Stimulated activated CD8-positive, alpha-beta memory T cell treated with anti-CD3 and anti-CD28 coated beads, Interleukin-12 subunit alpha, Interleukin-12 subunit beta, amount 100 ng/mL, for 4 hours (primary cell): ENCODE results near the gene LTBP1.
A peak's percentile ranks its signal among the peaks of the same experiment; 100 is the strongest.
"Not testable (repeated sequence)": the region's sequence is repeated elsewhere in the genome, so short reads cannot be mapped to it uniquely, and the experiment has no call there.

Experiments used
- DNase-seq: peaks from one replicate; pipeline ENCODE4 v3.0.0-alpha.2; 2020; ENCODE audit warnings: low read depth

LTBP1 gene, protein sequence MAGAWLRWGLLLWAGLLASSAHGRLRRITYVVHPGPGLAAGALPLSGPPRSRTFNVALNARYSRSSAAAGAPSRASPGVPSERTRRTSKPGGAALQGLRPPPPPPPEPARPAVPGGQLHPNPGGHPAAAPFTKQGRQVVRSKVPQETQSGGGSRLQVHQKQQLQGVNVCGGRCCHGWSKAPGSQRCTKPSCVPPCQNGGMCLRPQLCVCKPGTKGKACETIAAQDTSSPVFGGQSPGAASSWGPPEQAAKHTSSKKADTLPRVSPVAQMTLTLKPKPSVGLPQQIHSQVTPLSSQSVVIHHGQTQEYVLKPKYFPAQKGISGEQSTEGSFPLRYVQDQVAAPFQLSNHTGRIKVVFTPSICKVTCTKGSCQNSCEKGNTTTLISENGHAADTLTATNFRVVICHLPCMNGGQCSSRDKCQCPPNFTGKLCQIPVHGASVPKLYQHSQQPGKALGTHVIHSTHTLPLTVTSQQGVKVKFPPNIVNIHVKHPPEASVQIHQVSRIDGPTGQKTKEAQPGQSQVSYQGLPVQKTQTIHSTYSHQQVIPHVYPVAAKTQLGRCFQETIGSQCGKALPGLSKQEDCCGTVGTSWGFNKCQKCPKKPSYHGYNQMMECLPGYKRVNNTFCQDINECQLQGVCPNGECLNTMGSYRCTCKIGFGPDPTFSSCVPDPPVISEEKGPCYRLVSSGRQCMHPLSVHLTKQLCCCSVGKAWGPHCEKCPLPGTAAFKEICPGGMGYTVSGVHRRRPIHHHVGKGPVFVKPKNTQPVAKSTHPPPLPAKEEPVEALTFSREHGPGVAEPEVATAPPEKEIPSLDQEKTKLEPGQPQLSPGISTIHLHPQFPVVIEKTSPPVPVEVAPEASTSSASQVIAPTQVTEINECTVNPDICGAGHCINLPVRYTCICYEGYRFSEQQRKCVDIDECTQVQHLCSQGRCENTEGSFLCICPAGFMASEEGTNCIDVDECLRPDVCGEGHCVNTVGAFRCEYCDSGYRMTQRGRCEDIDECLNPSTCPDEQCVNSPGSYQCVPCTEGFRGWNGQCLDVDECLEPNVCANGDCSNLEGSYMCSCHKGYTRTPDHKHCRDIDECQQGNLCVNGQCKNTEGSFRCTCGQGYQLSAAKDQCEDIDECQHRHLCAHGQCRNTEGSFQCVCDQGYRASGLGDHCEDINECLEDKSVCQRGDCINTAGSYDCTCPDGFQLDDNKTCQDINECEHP (N-terminal part only)

GRCh38 chr2:32946314-32947075 is at the start of gene LTBP1:
Gene LTBP1 (plus strand): TSS chr2:32946953. CDS start chr2:32947325, 372 bp downstream.
- peak; percentile 5 for DNase-seq

DNA sequence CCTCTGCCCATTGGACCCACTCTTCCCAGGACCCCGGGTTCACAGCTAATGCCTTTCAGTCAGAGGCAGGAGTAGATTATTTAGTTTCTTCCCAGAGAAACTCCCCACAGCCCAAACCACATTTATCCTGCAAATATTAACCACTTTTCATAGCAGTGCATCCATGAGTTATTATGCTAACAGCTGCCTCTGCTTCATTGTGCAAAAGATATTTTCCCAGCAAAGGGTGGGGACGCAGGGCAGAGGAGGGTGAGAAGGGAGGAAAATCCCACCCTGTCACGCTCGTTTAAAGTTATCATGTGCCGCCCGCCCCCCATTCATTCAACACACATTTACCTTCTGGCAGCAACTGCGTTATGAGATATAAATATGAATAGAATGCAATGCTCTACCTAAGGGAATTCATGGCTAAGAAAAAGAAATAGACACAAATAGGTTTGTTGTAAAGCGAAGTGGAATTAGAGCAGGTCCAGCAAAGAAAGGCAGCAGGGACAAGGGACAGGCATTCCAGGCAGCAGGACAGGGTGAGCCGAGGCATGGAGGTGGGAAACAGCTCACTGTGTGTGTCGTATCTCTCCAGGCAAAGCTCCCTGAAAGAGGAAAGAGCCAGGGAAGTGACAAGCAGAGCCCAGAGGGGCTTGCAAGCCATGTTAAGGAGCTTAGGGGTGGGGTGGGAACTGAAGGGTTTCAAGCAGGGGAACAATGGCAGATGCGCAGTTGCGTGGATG is 46.3 kb upstream of the LTBP1 start:
- no peak for DNase-seq

DNA sequence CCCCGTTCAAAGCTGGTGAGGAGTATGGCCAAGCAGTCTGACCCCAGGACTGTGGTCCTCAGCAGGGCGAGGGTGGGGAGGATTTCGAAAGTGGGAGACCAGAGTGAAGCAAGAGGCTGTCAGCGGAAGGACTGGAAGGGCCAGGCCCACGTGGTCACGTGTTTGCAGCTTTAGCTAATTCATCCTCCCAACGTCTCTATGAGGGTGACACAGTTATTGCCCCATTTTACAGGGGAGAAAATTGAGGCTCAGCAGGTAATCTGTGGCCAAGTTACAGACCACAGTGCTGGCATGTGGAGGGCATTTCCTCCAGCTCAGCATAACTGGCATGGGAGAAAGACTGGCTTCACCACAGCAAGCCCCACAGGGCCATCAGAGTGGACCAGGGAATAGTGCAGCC is 45.4 kb upstream of the LTBP1 start:
- DNase-seq = no peak

- no peak for DNase-seq
These were observed 44.6 kb upstream of the LTBP1 start for GRCh38 chr2:32902174-32902573.

DNA sequence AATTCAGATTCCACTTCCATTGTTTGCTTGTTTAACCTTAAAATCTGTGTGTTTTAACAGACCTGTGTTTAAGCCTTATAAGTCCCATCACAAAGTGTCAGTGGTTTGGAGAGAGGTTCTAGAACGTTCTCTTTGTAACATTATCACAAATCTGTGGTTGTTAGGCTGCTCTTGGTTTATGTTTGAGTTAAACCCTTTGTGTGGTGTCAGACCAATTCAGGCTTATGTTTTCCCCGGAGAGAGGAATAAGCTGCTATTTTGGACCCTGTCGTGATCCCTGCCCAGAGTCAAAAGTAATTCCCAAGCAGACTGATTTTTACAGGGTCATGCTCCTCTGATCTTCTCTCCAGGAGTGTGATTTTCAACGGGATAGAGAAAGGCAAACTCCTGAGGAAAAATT is 43.8 kb upstream of the LTBP1 start:
- no peak for DNase-seq

GRCh38 chr2:32904074-32904473 is 42.7 kb upstream of the LTBP1 start:
- no peak for DNase-seq

GRCh38 chr2:32904751-32905150 is 42.0 kb upstream of the LTBP1 start:
- DNase-seq = no peak

DNA sequence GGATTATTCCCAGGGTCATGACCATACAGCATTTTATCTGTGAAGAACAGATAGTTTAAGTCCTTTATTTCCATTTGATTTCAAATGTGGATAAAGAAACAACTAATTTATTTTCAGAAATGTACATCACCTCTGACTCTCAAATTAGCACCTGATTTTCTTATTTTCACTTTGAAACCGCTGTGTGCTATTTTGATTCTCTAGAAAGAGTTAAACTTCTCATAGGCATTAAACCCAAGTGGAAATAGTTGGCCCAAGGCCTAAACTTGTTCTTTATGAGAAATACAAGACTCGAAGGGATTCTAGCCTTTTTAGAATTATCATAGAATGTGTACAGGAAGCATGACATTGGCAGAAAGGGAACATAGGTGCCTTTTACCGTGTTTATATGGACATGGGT is 41.5 kb upstream of the LTBP1 start:
- DNase-seq = no peak

DNA sequence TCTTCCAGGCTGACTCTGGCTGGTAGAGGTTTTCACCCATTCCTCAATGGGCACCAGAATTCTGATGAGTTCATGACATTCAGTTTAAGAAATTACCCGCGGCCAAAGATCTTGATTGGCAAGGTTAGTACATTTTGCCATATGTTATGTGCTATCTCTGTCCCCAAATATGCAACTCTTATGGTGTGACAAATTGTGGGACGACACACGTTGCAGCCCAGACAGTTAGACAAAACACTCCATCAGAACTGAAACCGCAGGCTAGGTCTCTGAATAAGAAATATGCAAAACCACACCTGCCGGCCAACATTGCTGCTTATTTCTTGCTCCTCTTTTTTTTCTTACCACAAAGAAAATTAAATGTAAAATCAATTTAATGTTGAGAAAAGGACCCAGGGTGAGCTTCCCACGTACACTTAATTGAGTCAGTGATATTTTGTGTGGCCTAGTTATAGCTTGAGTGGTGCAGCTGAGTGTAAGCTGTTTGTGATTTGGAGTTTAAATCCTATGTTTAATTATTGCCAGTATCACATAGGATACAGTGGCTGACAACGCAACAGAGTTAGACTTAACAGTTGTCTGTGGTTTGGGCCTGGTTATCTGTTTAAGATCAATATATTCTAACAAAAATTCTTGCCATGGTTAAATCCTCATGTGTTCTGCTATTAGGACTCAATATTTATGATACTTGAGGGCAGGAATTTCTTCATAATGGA is 35.7 kb upstream of the LTBP1 start:
- no peak for DNase-seq

GRCh38 chr2:32915694-32916093 is 31.1 kb upstream of the LTBP1 start:
- DNase-seq = no peak

DNA sequence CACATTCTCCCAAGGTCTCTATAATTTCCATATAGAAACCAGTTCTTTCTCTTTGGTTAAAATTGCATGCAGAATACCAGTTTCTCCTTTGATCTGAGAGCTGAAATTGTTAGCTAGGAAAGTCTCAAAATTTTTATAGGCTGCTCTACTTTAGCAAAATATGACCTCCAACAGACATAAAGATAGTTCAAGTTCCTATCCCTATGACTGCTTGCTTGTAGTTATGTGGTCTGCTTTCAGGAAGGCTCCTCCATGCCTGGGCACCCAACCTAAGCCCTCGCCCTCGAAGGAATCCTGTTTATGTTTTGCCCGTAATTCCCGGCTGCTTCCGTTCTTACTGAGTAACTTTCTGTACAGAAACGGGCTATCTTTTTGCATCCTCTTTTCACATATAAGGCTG is 28.0 kb upstream of the LTBP1 start:
- no peak for DNase-seq

DNA sequence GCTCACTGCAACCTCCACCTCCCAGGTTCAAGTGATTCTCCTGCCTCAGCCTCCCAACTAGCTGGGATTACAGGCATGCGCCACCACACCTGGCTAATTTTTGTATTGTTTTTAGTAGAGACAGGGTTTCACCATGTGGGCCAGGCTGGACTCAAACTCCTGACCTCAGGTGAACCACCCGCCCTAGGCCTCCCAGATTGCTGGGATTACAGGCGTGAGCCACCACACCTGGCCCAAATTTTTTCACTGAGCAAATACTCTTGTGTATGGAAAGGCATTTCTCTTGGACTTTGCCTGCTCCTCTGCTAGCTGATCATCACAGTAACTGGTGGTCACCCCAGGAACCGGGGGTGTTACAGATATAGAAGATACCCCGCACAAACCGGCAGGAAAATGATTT is 26.9 kb upstream of the LTBP1 start:
- DNase-seq = not testable (repeated sequence)

GRCh38 chr2:32921486-32921885 is 25.3 kb upstream of the LTBP1 start:
- not testable (repeated sequence) for DNase-seq

DNA sequence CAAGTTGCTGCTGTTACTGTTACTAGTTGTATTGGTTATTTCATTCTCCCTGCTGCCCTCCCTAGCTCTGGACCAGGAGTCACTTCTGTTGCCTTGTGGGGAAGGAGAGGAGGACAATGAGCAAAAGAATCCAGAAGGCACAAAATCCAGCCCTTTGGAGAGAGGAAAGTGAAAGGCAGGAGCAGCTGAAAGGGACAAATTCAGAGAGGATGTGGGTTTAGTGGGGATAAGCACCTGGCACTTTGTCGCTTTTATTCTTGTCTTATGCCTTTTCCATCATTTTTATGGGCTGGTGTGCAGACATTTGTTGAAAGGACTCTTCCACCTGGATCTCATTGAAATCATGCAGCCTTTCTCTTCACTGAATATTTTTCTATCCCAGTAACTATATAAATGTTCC is 24.3 kb upstream of the LTBP1 start:
- no peak for DNase-seq

- DNase-seq = no peak
These were observed 23.6 kb upstream of the LTBP1 start for GRCh38 chr2:32923109-32923508.

DNA sequence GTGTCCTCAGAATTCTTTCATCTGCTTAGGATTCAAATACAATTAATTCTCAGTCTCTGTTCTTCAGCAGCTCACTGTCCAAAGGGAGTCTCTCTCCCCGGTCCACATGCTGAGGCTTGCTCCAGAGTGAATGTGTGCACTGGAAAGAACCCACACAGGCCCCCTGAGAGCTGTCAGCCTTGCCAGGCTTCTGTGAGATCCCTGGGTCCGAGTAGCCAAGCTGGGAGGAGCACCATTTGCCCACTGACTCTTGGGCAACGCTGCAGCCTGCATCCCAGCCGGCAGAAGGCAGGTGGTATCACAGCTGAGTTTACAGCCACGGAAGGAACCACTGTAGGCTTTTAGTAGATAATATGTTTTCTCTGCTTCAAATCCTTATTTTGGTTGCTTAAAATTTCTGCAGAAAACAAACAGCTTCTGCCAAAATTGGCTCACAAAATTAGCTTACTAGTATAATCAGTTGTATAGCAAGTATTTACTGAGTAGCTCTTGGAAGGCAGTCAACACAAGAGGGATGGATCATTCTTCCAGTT is 21.4 kb upstream of the LTBP1 start:
- no peak for DNase-seq

DNA sequence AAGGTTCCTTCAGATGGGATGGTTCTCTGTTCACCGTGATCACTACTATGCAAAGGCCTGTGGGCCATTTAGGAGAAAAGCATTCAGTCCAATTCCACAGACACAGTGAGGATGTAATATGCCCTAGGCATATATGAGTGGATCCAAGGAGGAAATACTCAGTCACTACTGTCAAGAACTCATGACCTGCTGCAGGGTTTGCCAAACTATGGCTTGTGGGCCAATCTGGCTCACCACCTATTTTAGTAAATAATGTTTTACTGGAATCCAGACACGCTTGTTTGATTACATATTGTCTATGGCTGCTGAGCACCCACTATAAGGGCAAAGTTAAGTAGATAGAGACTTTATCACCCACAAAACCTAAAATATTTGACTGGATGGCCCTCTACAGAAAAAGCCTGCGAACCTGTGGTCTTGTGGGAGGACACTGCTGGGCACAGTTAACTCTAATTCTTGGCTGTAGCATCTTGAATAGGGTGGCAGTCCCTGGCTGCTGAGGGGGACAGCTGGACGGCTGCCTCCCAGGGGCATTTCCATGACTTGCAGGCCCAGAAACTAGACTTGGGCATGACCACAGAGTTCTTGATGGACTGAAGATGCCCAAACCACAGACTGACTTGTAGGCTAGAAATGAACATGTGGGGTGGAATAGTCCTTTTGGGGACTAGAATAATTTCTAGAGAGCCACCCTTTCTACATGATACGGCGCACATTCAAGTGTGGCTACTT is 20.6 kb upstream of the LTBP1 start:
- DNase-seq = no peak

DNA sequence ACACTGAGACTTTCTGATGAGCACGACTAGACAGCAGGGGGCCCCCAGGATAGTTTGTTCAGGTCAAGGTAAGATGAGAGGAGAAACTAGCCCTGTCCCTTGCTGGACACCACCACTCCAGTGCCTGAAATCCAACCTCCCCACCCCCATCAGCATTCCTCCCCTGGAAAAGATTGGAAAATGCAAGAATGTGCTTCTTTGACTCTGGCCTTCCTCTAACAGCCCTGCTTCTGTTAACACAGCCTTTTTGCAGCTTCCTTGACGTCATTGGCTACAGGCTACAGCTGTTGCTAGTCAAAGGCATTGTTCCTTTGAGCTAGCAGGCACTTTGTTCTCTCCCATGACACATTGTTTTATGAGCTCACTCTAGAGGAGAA is 20.1 kb upstream of the LTBP1 start:
- DNase-seq = no peak

- no peak for DNase-seq
These were observed 16.3 kb upstream of the LTBP1 start for GRCh38 chr2:32930436-32930835.
